Ovary (tissue), 3 donors: Measurements from ENCODE around the gene DHRS7B.

Experiments used
- POLR2A ChIP-seq: fragments of 450-650 bp; IDR thresholded peaks from one replicate; pipeline ENCODE4 v1.6.1; 2017; ENCODE audit warnings: antibody characterized with exemption, mild to moderate bottlenecking, moderate library complexity
- TF ChIP-seq, protein P1 (sequence below), 3 donors: fragments of 450-650 bp in 2 of 3; fragments of 200-600 bp in 1 of 3; IDR thresholded peaks; one replicate each; pipeline versions ENCODE4 v1.5.1 to v1.8.0; 2016 to 2022; ENCODE audit warnings: antibody characterized with exemption in 3 of 3, mild to moderate bottlenecking in 1 of 3
- donor health status: DM: no; HTN: no; CAD: no.

DNA sequence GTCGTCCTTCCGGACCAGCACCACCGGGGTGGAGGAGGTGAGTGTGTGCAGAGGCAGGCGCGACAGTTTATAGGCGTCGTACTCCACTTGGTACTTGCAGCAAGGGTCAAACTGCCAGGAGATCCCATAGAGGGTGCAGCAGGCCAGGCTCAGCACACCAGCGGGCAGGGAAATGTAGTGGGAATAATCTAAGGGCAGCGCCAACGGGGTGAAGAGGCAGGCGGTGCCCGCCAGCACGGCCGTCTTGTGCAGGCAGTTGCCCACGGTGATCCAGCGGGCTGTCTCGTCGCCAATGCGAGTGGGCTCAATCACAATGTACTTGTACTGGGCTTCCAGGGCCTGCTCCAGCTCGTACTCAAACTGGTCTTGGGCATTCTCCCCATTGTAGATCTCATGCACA lies 71.6 kb downstream of the DHRS7B start:
- no peak for TF ChIP-seq POLR2A
- TF ChIP-seq, protein P1, sequence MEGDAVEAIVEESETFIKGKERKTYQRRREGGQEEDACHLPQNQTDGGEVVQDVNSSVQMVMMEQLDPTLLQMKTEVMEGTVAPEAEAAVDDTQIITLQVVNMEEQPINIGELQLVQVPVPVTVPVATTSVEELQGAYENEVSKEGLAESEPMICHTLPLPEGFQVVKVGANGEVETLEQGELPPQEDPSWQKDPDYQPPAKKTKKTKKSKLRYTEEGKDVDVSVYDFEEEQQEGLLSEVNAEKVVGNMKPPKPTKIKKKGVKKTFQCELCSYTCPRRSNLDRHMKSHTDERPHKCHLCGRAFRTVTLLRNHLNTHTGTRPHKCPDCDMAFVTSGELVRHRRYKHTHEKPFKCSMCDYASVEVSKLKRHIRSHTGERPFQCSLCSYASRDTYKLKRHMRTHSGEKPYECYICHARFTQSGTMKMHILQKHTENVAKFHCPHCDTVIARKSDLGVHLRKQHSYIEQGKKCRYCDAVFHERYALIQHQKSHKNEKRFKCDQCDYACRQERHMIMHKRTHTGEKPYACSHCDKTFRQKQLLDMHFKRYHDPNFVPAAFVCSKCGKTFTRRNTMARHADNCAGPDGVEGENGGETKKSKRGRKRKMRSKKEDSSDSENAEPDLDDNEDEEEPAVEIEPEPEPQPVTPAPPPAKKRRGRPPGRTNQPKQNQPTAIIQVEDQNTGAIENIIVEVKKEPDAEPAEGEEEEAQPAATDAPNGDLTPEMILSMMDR (IDR thresholded peaks at IDR 0.05), result no peak
